MCF 10A (cell line): ENCODE measurements around the gene NBL1. TPM values are rescaled to one million over a fixed set of nuclear protein-coding genes. Genes with fewer than 3 reads are reported as not detected.
"Not testable (repeated sequence)": the region's sequence is repeated elsewhere in the genome, so short reads cannot be mapped to it uniquely, and the experiment has no call there.

ENCODE experiments used
- BruUV-seq: library from RNA; stranded (reverse); fragments of 400-500 nt; replicated peaks from 2 replicates; lab custom pipeline; 2021; lab: Mats Ljungman, UMichigan
- CTCF ChIA-PET: fragments of 300-600 bp; sonication (Branson Sonifier 250); formaldehyde crosslinking; extraction: SDS; loops from one replicate; lab custom pipeline; 2021; ENCODE audit warnings: antibody characterized with exemption, inconsistent platforms; lab: Yijun Ruan, JAX
- POLR2A ChIA-PET: fragments of 300-600, 350-650 bp; sonication (Branson Sonifier 250); formaldehyde crosslinking; extraction: SDS; loops from one replicate; lab custom pipeline; 2020; ENCODE audit warnings: antibody characterized with exemption, inconsistent platforms; lab: Yijun Ruan, JAX
- DNase-seq: peaks from one replicate; pipeline ENCODE4 v3.0.0-alpha.2; 2018; ENCODE audit not compliant: unreplicated experiment
- H3K27ac Mint-ChIP-seq: one replicate; pipeline ENCODE4 v1.8.0; 2022; ENCODE audit warnings: mild to moderate bottlenecking, low read depth, mixed read lengths; ENCODE audit not compliant: unreplicated experiment
- H3K27me3 Mint-ChIP-seq: one replicate; pipeline ENCODE4 v1.8.0; 2022; ENCODE audit warnings: mixed read lengths; ENCODE audit not compliant: insufficient read depth, unreplicated experiment
- H3K36me3 Mint-ChIP-seq: one replicate; pipeline ENCODE4 v1.8.0; 2022; ENCODE audit warnings: mild to moderate bottlenecking, moderate library complexity, mixed read lengths; ENCODE audit not compliant: insufficient read depth, unreplicated experiment
- H3K4me1 Mint-ChIP-seq: one replicate; pipeline ENCODE4 v1.8.0; 2022; ENCODE audit warnings: mixed read lengths; ENCODE audit not compliant: insufficient read depth, unreplicated experiment
- H3K4me3 Mint-ChIP-seq: one replicate; pipeline ENCODE4 v1.8.0; 2022; ENCODE audit warnings: mild to moderate bottlenecking, moderate library complexity, mixed read lengths; ENCODE audit not compliant: unreplicated experiment
- H3K9me3 Mint-ChIP-seq: one replicate; pipeline ENCODE4 v1.8.0; 2022; ENCODE audit warnings: mixed read lengths; ENCODE audit not compliant: unreplicated experiment
- CTCF ChIP-seq: fragments of 200-600 bp; IDR thresholded peaks from one replicate; pipeline ENCODE4 v1.8.0; 2022; ENCODE audit warnings: antibody characterized with exemption, mild to moderate bottlenecking; ENCODE audit not compliant: unreplicated experiment
- intact Hi-C: fragments of 100-400 bp; cut with micrococcal nuclease; formaldehyde crosslinking; loops from 2 replicates; pipeline ENCODE4 v1.14.1; 2022
- total RNA-seq: library from RNA; stranded (reverse); gene quantifications from 2 replicates; pipeline ENCODE4 v1.2.3, GENCODE V29; 2022

The NBL1 gene
- total RNA-seq, 1 experiment from 2014 or later = 70.4 TPM

- intact Hi-C loops = no loop called here
These were observed 14.8 kb upstream of the NBL1 start for GRCh38 chr1:19629357-19629756.

GRCh38 chr1:19630192-19630591 is 13.9 kb upstream of the NBL1 start:
- not testable (repeated sequence) for H3K4me1 Mint-ChIP-seq, H3K27ac Mint-ChIP-seq

More at GRCh38 chr1:19629357-19629756, 14.8 kb upstream of the NBL1 start:
- peaks cover 50% of the 10 kb centered on the region for H3K36me3 Mint-ChIP-seq
- ChIA-PET CTCF (interaction anchor here (1.0 kb wide), 1 partner anchor 11 kb away, joined by 4 read pairs; no protein-coding TSS in a partner anchor), POLR2A (interaction anchor here (1.7 to 2.3 kb wide), 2 partner anchors 10 to 11 kb away, joined by 9 to 11 read pairs; no protein-coding TSS in a partner anchor)
- BruUV-seq = no TSS peak
- H3K4me1 Mint-ChIP-seq = no peaks in the 10 kb centered on the region
- no peaks in the 10 kb centered on the region for H3K27me3 Mint-ChIP-seq
- H3K27ac Mint-ChIP-seq = no peak overlapping the region
- no peak for TF ChIP-seq CTCF
- DNase-seq = no peak
- no peak overlapping the region for H3K4me3 Mint-ChIP-seq
- H3K9me3 Mint-ChIP-seq = no peaks in the 10 kb centered on the region

GRCh38 chr1:19630720-19631395 is 13.3 kb upstream of the NBL1 start:
- Mint-ChIP-seq H3K9me3 (no peaks in the 10 kb centered on the region), H3K4me1 (peaks cover 4% of the 10 kb centered on the region), H3K27ac (no peak overlapping the region), H3K36me3 (peaks cover 36% of the 10 kb centered on the region), H3K4me3 (no peak overlapping the region), H3K27me3 (no peaks in the 10 kb centered on the region)
- intact Hi-C loops = no loop called here
- BruUV-seq = no TSS peak
- no peak for DNase-seq
- TF ChIP-seq CTCF = no peak
- ChIA-PET POLR2A (interaction anchor here (0.6 to 1.7 kb wide), 7 partner anchors 10 to 89 kb away, joined by 3 to 6 read pairs (median 4); no protein-coding TSS in a partner anchor), CTCF (interaction anchor here (0.7 to 1.1 kb wide), 2 partner anchors 20 to 23 kb away, joined by 3 to 4 read pairs; no protein-coding TSS in a partner anchor)

More at GRCh38 chr1:19630192-19630591, 13.9 kb upstream of the NBL1 start:
- intact Hi-C loops, H3K27me3 Mint-ChIP-seq, BruUV-seq, H3K9me3 Mint-ChIP-seq, DNase-seq, H3K4me3 Mint-ChIP-seq: not testable (repeated sequence)
- peaks cover 42% of the 10 kb centered on the region for H3K36me3 Mint-ChIP-seq
- POLR2A ChIA-PET = interaction anchor here (0.8 to 1.3 kb wide), 4 partner anchors 10 to 19 kb away, joined by 3 to 5 read pairs (median 4); no protein-coding TSS in a partner anchor
- CTCF ChIA-PET = interaction anchor here (0.7 to 1.1 kb wide), 2 partner anchors 20 to 24 kb away, joined by 3 to 4 read pairs; no protein-coding TSS in a partner anchor

DNA sequence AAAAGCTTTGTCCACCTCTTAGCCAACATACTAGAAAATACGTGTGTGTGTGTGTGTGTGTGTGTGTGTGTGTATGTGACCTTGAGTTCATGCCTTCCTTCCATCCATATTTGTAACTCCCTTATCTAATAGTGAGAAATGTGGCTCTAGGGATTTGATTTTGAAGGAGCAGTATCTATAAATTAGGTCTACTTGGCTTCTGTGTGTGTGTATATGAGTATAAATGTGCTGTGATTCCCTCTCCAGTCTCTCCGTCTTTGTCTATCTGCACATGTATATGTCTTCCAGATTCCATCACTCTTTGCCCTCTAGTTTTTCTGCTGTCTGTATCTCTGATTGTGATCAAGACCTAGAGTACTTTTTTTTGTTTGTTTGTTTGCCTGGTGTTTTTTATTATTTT is 11.9 kb upstream of the NBL1 start:
- Mint-ChIP-seq H3K27me3 (no peaks in the 10 kb centered on the region), H3K27ac (no peak overlapping the region), H3K4me1 (peaks cover 6% of the 10 kb centered on the region), H3K4me3 (no peak overlapping the region), H3K9me3 (no peaks in the 10 kb centered on the region), H3K36me3 (peaks cover 22% of the 10 kb centered on the region)
- POLR2A ChIA-PET = interaction anchor here (0.6 to 1.7 kb wide), 3 partner anchors 12 to 19 kb away, joined by 4 to 6 read pairs (median 6); no protein-coding TSS in a partner anchor
- BruUV-seq = no TSS peak
- DNase-seq = no peak
- intact Hi-C loops = no loop called here
- CTCF ChIA-PET = no interaction called here
- no peak for TF ChIP-seq CTCF
